Astrocyte (in vitro differentiated cells and primary cell): ENCODE data around the gene ID1.

ENCODE experiments used
- CTCF ChIP-seq: IDR thresholded peaks from 2 replicates; pipeline ENCODE4 v1.5.1; 2011; ENCODE audit warnings: low read depth, mild to moderate bottlenecking, inconsistent platforms, low read length, moderate library complexity; ENCODE audit not compliant: insufficient read depth
- EZH2 ChIP-seq: IDR thresholded peaks from 2 replicates; pipeline ENCODE4 v1.6.1; 2012; ENCODE audit warnings: mild to moderate bottlenecking, low read length, inconsistent platforms; ENCODE audit not compliant: insufficient read depth

GRCh38 chr20:31653561-31653960 lies 48.5 kb downstream of the ID1 start:
- no peak for TF ChIP-seq CTCF
- TF ChIP-seq EZH2, result no peak
